ENCODE data around the gene TCP11.

Gene TCP11

DNA sequence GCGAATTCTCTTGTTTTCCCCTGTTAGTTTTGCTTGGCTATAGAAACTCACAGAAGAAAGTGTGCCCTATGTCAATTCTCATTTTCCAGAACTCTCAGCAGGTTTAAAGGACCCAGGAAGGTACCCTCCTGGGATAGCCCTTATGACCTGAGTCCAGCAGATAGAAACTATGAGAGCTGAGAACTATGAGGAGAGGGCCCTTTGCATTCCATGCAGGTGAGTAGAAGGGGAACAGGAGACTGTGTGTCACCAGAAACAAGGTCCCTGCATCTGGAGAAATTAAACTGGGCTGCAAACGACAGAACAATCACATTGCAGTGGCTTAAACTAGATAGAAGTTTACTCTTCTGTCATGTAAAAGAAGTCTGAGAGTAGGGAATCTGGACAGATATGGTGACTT lies 36.9 kb upstream of the TCP11 start:
- Mint-ChIP-seq H3K9me3 (peaks cover 7% of the 10 kb centered on the region), H3K4me3 (no peak overlapping the region), H3K27ac (no peak overlapping the region), H3K4me1 (ENCODE audit: low read depth) (no peaks in the 10 kb centered on the region), H3K36me3 (ENCODE audit: low read depth) (no peaks in the 10 kb centered on the region), H3K27me3 (peaks cover 19% of the 10 kb centered on the region)
- intact Hi-C loops (cut with micrococcal nuclease) = no loop called here

DNA sequence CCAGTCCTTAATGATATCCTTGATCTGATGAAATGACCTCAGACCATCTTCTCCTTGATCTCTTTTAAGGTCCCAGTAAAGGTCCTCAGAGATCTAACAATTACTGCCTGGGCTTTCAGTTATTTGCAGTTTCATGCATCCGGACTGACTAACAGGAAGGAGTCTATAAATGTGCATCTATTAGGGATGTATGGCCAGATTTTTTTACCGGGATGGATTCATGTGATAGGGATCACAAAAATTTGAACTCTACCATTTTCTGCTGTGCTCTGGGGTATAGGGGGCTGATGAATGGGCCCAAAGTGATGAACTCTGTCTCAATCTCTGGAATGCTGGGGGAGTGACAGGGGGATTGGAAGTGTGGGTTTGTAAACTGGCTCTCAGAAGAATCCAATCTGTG lies 36.5 kb upstream of the TCP11 start:
- Mint-ChIP-seq H3K4me3 (no peak overlapping the region), H3K9me3 (peaks cover 7% of the 10 kb centered on the region), H3K36me3 (ENCODE audit: low read depth) (no peaks in the 10 kb centered on the region), H3K27ac (no peak overlapping the region), H3K27me3 (peaks cover 15% of the 10 kb centered on the region), H3K4me1 (ENCODE audit: low read depth) (no peaks in the 10 kb centered on the region)
- intact Hi-C loops (cut with micrococcal nuclease) = no loop called here

DNA sequence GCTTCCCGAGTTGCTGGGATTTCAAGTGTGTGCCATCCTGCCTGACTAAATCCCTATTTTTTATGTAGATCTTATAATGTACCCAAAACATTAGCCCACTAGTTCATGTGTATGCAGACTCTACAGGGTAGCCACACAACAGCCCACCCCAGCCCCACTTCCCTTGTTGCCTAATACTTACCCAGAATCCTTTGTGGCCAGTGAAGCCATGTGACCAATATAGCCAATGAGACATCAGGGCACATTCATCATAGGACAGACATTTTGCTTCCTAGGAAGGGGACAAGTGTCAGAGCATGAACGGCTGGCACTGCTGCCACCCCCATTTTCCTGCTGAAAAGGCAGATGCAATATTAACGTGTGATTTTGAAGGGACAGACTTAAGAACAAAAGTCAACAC lies 36.0 kb upstream of the TCP11 start:
- peaks cover 7% of the 10 kb centered on the region for H3K9me3 Mint-ChIP-seq
- no peak overlapping the region for H3K27ac Mint-ChIP-seq
- no peaks in the 10 kb centered on the region for H3K36me3 Mint-ChIP-seq (ENCODE audit: low read depth)
- H3K27me3 Mint-ChIP-seq = peaks cover 16% of the 10 kb centered on the region
- intact Hi-C loops (cut with micrococcal nuclease) = no loop called here
- no peaks in the 10 kb centered on the region for H3K4me1 Mint-ChIP-seq (ENCODE audit: low read depth)
- no peak overlapping the region for H3K4me3 Mint-ChIP-seq

DNA sequence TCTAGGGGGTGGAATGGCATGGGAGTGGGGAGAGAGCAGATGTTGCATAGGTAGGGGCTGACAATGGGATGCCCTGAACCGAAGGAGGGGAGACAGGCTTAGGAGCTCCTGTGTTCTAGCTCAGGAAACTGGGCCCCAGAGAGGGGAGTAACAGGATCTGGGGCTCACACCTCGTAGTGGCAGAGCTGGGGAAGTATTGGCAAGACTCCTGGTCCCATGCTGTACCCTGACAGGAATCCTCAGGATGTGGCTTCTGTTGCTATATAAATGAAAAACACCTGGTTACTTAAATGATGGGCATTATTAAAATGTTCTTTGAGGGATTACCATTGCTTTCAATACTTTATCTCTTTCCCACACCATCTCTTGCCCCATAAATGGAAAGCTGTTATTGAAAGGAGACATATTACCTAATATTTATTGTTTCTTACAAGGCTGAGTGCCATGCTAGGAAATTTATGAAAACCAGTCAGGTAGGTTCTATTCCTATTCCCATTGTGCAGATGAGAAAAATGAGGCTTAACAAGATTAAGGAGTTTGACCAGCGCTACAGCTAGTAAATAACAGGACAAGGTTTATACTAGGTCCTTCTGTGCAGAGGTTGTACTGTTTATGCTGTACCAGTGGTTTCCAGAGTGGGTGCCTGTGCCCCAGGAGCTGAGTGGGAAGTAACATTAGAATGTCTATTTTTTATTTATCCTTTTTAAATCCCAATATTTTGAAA lies 35.3 kb upstream of the TCP11 start:
- H3K27me3 Mint-ChIP-seq = peaks cover 11% of the 10 kb centered on the region
- H3K36me3 Mint-ChIP-seq (ENCODE audit: low read depth) = no peaks in the 10 kb centered on the region
- H3K9me3 Mint-ChIP-seq = peaks cover 7% of the 10 kb centered on the region
- H3K4me3 Mint-ChIP-seq = no peak overlapping the region
- H3K27ac Mint-ChIP-seq = no peak overlapping the region
- H3K4me1 Mint-ChIP-seq (ENCODE audit: low read depth) = no peaks in the 10 kb centered on the region
- intact Hi-C loops (cut with micrococcal nuclease) = no loop called here

DNA sequence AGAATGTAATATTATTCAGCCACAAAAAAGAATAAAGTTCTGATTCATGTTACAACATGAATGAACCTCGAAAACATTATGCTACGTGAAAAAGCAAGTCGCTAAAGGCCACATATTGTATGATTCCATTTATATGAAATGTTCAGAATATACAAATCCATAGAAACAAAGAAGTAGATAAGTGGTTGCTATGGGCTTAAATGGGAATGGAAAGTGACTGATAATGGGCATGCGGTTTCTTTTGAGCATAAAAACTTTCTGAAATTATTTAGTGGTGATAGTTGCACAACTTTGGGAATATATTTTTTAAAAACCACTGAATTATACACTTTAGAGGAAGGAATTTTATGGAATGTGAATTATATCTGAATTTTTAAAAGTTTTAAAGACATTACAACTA lies 33.4 kb upstream of the TCP11 start:
- Mint-ChIP-seq H3K36me3 (ENCODE audit: low read depth) (no peaks in the 10 kb centered on the region), H3K27ac (no peak overlapping the region), H3K27me3 (peaks cover 9% of the 10 kb centered on the region), H3K4me1 (ENCODE audit: low read depth) (no peaks in the 10 kb centered on the region), H3K4me3 (no peak overlapping the region), H3K9me3 (peaks cover 12% of the 10 kb centered on the region)
- intact Hi-C loops (cut with micrococcal nuclease) = no loop called here

DNA sequence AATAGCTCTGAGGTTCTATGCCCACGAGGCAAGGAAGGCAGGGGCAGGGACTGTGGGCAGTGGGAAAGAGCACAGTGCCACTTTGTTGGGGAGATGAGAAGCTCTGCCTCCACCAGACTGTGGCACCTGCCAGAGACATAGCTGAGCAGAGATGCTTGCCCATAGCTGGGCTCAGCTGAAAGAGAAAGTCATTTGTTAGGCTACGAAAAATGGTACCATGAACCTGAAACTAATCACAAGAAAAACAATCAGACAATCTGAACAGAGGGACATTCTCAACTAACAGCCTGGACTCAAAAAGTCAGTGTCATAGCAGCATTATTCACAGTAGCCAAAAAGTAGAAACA lies 32.9 kb upstream of the TCP11 start:
- Mint-ChIP-seq H3K36me3 (ENCODE audit: low read depth) (no peaks in the 10 kb centered on the region), H3K9me3 (peaks cover 16% of the 10 kb centered on the region), H3K27ac (no peak overlapping the region), H3K27me3 (peaks cover 9% of the 10 kb centered on the region), H3K4me3 (no peak overlapping the region), H3K4me1 (ENCODE audit: low read depth) (no peaks in the 10 kb centered on the region)
- intact Hi-C loops (cut with micrococcal nuclease) = no loop called here

DNA sequence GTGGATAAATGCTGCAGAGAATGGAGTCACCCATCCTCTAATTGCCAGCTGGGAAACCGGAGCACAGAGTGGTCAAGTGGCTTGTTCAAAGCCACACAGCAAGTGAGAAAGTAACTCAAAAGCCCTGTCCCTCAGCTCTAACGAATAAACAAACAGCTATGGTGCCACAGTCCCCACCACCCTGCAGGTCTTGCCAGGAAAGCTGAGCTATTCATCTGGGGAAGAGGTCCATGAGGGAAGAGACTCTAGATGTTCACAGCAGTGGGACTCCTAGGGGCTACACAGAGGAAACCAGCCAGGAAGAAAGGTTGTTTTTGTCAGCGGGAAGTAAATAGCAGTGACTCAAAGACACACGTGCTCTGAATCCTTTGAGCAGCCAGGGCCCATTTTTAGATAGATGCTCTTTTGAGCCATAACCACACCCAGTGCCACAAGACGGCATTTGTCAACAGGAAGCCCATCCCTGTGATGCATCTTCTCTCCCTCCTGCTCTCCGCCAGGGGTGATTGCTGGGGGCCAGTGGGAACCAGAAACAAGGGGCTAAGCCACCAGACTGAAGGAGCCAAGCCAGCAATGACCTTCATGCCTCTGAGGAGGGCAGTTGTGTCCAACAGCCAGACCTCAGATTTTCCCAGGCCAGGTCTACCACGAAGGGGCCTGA lies 32.4 kb upstream of the TCP11 start:
- Mint-ChIP-seq H3K27me3 (peaks cover 9% of the 10 kb centered on the region), H3K27ac (no peak overlapping the region), H3K9me3 (peaks cover 16% of the 10 kb centered on the region), H3K36me3 (ENCODE audit: low read depth) (no peaks in the 10 kb centered on the region), H3K4me3 (no peak overlapping the region), H3K4me1 (ENCODE audit: low read depth) (no peaks in the 10 kb centered on the region)
- intact Hi-C loops (cut with micrococcal nuclease) = no loop called here

DNA sequence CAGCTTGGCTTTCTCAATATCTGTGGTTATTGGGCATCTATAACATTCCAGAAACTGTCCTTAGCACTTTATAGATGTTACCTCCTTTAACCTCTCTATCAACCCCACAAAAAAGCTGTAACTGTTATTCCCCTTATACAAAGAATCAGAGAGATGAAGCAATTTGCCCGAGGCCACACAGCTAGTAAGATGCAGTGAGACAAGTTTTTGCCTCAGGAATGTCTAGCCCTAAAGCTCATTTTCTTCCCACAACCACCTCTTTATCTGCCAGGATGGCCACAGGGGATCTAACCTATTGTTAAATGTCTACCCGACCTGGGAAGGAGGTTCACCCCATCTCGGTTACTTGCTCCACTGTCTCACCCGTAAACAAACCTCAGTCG lies 31.9 kb upstream of the TCP11 start:
- no peaks in the 10 kb centered on the region for H3K36me3 Mint-ChIP-seq (ENCODE audit: low read depth)
- peaks cover 9% of the 10 kb centered on the region for H3K27me3 Mint-ChIP-seq
- intact Hi-C loops (cut with micrococcal nuclease) = no loop called here
- no peak overlapping the region for H3K4me3 Mint-ChIP-seq
- H3K9me3 Mint-ChIP-seq = peaks cover 16% of the 10 kb centered on the region
- no peaks in the 10 kb centered on the region for H3K4me1 Mint-ChIP-seq (ENCODE audit: low read depth)
- H3K27ac Mint-ChIP-seq = no peak overlapping the region

DNA sequence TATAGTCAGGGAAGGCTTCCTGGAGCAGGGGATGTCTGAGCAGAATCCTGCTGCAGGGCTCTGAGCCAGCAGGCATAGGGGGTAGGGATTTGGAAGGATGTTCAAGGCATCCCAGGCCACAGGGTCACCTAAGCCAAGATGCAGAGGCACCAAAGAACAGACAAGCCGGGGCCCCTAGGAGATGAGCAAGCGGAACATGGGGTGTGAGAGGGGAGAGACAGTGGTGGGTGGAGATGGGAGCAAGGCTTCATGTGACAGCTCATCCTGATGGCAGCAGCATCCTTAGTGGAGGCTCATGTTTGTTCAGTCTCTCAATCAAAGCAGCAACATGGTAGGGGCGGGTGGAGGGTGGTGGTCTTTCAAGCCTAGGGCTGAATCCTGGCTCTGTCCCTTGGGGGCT lies 29.8 kb upstream of the TCP11 start:
- Mint-ChIP-seq H3K27me3 (peaks cover 6% of the 10 kb centered on the region), H3K9me3 (peaks cover 9% of the 10 kb centered on the region), H3K27ac (no peak overlapping the region), H3K4me3 (no peak overlapping the region), H3K4me1 (ENCODE audit: low read depth) (no peaks in the 10 kb centered on the region), H3K36me3 (ENCODE audit: low read depth) (no peaks in the 10 kb centered on the region)
- intact Hi-C loops (cut with micrococcal nuclease) = no loop called here

DNA sequence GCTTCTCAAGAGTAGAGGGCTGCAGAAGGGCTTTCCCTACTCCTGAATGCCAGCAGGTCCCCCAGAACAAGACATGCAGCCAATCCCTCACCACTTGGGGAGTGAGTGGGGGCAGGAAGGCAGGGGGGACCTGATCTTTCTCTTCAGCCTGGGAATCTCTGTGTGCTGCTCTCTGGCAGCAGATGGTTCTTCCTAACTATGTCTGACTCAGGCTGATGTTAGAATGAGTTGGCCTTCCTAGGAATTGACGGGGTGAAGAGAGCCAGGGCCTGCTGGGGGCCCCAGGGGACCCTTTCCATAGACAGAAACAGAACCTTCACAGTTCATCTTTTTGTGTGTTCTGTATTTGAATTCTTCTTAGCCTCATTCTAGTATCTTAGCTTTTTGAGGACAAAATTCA lies 29.0 kb upstream of the TCP11 start:
- Mint-ChIP-seq H3K27me3 (peaks cover 6% of the 10 kb centered on the region), H3K27ac (no peak overlapping the region), H3K9me3 (peaks cover 9% of the 10 kb centered on the region), H3K4me3 (no peak overlapping the region), H3K36me3 (ENCODE audit: low read depth) (no peaks in the 10 kb centered on the region), H3K4me1 (ENCODE audit: low read depth) (no peaks in the 10 kb centered on the region)
- intact Hi-C loops (cut with micrococcal nuclease) = no loop called here

DNA sequence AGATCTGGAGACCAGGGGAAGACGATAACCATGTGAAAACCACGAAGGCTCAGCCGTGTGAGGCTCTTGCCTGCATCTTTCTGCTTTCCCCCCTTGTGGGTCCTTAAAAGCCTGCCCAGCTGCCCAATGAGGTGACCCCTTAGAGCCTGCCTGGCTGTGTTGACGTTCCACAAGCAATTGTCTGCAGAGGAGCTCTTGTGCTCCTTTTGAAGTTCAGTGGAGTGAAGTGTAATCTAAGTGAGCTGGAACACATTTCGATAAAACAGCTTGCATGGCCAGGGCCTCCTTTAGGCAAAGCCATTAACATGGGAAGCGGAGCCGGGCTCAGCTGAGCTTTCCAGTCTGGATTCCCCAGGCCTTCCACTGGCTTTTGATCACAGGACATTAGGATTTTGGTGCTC lies 27.3 kb upstream of the TCP11 start:
- Mint-ChIP-seq H3K36me3 (ENCODE audit: low read depth) (no peaks in the 10 kb centered on the region), H3K4me3 (no peak overlapping the region), H3K27ac (no peak overlapping the region), H3K4me1 (ENCODE audit: low read depth) (no peaks in the 10 kb centered on the region), H3K27me3 (peaks cover 8% of the 10 kb centered on the region), H3K9me3 (peaks cover 9% of the 10 kb centered on the region)
- intact Hi-C loops (cut with micrococcal nuclease) = no loop called here

DNA sequence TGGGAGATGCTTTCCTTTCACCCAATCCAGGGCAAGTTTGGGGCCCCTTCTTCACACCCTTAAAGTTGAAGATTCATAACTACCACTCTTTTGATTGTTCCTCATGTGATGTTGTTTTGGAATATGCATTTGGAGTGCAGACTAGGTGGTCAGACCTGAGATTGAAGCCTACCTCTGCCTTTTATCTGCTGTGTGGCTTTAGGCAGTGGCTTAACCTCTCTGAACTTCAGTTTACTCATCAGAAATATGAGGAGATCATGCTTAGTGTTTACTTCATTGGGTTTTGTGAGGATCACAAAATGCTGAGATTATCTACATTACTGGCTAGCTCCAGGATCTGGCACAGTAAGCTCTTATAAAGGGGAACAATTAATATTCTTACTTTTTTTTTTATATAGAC lies 26.4 kb upstream of the TCP11 start:
- Mint-ChIP-seq H3K4me1 (ENCODE audit: low read depth) (no peaks in the 10 kb centered on the region), H3K4me3 (no peak overlapping the region), H3K27ac (no peak overlapping the region), H3K9me3 (peaks cover 9% of the 10 kb centered on the region), H3K27me3 (peaks cover 7% of the 10 kb centered on the region), H3K36me3 (ENCODE audit: low read depth) (no peaks in the 10 kb centered on the region)
- intact Hi-C loops (cut with micrococcal nuclease) = no loop called here

DNA sequence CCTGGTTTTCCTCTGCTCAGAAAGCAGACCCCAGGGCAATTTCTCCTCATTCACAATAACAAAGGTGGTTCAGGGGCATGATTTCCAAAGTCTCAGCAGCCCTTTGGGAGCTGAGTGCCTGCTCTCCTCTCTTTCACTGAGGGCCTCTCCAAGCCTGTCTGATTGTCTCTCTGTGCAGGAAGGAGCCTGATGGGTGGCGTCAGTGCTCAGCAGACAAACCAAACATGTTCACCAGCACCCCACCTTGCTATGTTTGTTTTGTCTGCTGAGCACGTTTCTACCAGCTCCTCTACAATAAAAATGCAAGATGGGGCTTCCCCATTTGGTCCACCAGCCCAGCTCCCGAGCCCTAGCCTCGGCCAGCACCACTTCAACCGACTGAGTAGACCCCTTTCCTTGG lies 25.4 kb upstream of the TCP11 start:
- Mint-ChIP-seq H3K9me3 (peaks cover 9% of the 10 kb centered on the region), H3K27me3 (peaks cover 8% of the 10 kb centered on the region), H3K4me3 (no peak overlapping the region), H3K36me3 (ENCODE audit: low read depth) (no peaks in the 10 kb centered on the region), H3K27ac (no peak overlapping the region), H3K4me1 (ENCODE audit: low read depth) (no peaks in the 10 kb centered on the region)
- intact Hi-C loops (cut with micrococcal nuclease) = no loop called here

DNA sequence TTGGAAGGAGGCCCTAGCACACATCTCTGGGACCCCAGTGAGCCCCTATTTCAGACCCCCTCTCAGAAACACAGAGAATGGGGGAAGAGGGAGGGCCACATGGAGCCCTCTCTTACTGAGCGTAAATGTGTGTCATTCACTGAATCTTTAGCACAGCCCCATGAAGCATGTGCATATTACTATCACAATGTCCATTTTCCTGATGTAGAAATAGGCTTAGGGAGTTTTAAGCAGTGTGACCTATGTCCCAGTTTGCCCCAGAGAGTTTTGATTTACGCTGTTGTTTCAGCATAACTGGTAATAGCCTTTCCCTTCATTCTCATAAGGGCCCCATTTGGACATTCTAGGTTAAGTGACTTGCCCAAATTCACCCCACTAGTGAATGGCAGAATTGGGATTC lies 25.0 kb upstream of the TCP11 start:
- peaks cover 8% of the 10 kb centered on the region for H3K27me3 Mint-ChIP-seq
- no peaks in the 10 kb centered on the region for H3K36me3 Mint-ChIP-seq (ENCODE audit: low read depth)
- H3K27ac Mint-ChIP-seq = no peak overlapping the region
- no peak overlapping the region for H3K4me3 Mint-ChIP-seq
- intact Hi-C loops (cut with micrococcal nuclease) = no loop called here
- H3K9me3 Mint-ChIP-seq = peaks cover 9% of the 10 kb centered on the region
- H3K4me1 Mint-ChIP-seq (ENCODE audit: low read depth) = no peaks in the 10 kb centered on the region

DNA sequence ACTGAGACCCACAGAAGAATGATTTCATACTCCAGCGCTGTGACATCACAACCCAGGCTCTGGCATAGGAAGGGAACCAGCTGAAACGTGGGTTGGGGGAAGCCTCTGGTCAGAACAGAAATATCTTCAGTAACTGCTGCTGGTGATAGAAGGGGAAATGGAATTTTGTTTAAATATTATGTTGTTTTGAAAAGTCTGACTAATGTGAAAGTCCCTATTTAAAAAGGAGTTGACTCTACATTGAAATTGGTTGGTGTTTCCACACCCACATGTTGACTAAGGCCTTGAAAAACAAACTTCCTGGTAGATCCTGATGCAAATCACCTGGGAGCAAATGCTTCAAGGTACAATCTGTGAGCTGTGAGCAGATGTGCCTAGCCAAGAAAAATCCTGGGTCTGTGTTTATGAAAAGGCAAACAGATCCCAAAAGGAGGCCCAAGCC lies 24.5 kb upstream of the TCP11 start:
- Mint-ChIP-seq H3K27me3 (peaks cover 10% of the 10 kb centered on the region), H3K4me3 (no peak overlapping the region), H3K27ac (no peak overlapping the region), H3K9me3 (peaks cover 9% of the 10 kb centered on the region), H3K36me3 (ENCODE audit: low read depth) (no peaks in the 10 kb centered on the region), H3K4me1 (ENCODE audit: low read depth) (no peaks in the 10 kb centered on the region)
- intact Hi-C loops (cut with micrococcal nuclease) = no loop called here

Data from dendritic cell treated with granulocyte-macrophage colony-stimulating factor and Interleukin-4, amounts not matched to agents 40 ng/mL and 50 ng/mL, for 4 days (primary cell).